Fibroblast of skin of right quadriceps (primary cell): Measurements from ENCODE around the gene NGB.
"Not testable (repeated sequence)": the region's sequence is repeated elsewhere in the genome, so short reads cannot be mapped to it uniquely, and the experiment has no call there.

Experiments
- DNase-seq: peaks from one replicate; pipeline ENCODE4 v3.0.0-alpha.2; 2013

The NGB gene

DNA sequence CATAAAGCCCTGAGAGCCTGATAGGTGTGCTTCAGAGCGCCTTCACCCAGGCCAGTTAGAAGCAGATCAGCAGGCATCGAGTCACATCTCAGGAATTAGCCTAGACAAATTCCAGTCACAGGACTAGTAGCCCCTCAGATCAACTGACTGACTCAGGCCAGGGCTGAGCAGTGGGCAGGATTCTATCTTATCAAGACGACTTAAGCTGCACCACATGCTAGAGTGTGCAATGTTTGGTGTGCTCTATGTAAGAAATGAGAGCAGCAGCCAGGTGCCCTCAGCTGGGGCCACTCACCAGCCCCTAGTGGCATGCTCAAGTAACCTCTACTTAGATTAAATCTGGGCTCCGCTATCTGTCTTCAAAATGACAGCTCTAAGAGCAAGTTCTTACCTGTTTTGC, 19.7 kb upstream of the NGB start:
- DNase-seq: peak; percentile 21

- DNase-seq: no peak
Observed at GRCh38 chr14:77286576-77286975, 15.6 kb upstream of the NGB start.

GRCh38 chr14:77284466-77284865, 13.5 kb upstream of the NGB start:
- DNase-seq: no peak

GRCh38 chr14:77284066-77284465, 13.1 kb upstream of the NGB start:
- no peak for DNase-seq

DNA sequence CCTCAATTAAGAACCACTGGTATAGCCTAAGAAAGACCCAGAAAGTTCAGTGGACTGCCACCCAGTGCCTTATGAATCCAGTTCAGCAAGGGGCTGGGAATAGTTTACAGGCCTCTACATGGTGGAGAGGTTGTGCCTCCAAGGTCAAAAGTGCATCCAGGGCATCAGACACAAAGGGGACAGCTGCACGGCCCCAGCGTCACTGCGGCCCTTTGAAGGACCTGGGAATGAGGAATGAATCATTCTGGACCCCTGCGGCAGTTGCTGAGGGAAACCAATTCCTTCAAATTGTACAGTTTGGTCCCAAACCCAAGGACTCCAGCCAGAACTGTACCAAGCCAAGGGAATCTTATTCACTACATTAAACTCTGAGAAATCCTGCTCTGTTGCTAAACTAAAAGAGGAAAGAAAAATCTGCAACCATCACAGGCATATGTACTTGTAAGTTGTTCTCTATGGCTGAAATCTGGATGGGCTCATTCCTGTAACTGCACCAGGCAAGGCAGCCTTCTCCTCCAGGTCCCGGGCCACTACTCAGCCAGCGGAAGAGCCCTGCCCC, 10.9 kb upstream of the NGB start:
- no peak for DNase-seq

GRCh38 chr14:77280921-77281320, 9.9 kb upstream of the NGB start:
- DNase-seq: not testable (repeated sequence)

- no peak for DNase-seq
Observed at GRCh38 chr14:77279719-77280118, 8.7 kb upstream of the NGB start.

DNA sequence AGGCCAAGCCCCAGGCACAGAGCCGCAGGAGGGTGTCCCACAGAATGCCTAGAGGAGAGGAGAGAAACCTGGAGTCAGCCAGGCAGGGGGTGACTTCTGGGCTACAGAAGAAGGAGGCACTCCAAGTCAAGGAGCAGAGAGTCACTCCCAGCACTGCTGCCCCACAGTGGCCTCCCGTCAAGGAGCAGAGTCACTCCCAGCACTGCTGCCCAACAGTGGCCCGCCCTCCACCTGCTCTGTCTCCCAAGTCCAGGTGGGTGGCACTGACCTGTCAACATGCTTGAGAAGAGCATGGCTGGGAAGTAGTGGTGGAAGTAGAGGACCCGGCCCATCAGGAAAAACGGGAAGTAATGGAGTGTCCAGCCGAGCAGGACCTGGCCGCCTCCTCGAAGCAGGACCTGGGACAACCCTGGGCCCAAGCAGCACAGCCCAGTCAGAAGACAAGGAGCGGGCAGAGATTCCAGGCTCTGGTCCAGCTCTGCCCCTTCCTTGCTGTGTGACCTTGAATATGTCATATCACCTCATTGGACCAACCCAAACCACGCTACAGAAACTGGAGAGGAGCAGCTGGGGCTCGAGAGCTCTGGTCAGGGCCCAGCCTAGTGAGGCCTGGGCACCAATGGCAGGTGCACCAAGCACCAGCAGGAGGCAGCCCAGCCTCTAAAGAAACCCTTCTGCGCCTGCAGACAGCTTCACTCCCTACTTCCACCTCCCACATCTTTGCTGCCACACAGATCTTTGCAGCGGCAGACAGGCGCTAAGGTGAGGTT, 7.6 kb upstream of the NGB start:
- no peak for DNase-seq

- no peak for DNase-seq
Observed at GRCh38 chr14:77276959-77277358, 6.0 kb upstream of the NGB start.

- DNase-seq: no peak
Observed at GRCh38 chr14:77276295-77276935, 5.4 kb upstream of the NGB start.

GRCh38 chr14:77275601-77276017, 4.6 kb upstream of the NGB start:
- no peak for DNase-seq

GRCh38 chr14:77275041-77275580, 4.1 kb upstream of the NGB start:
- DNase-seq: no peak

- no peak for DNase-seq
Observed at GRCh38 chr14:77273796-77274195, 2.8 kb upstream of the NGB start.

GRCh38 chr14:77272261-77272660, 1.3 kb upstream of the NGB start:
- DNase-seq: no peak

GRCh38 chr14:77270361-77271112, 469 bp downstream of the NGB start:
- DNase-seq: no peak

DNA sequence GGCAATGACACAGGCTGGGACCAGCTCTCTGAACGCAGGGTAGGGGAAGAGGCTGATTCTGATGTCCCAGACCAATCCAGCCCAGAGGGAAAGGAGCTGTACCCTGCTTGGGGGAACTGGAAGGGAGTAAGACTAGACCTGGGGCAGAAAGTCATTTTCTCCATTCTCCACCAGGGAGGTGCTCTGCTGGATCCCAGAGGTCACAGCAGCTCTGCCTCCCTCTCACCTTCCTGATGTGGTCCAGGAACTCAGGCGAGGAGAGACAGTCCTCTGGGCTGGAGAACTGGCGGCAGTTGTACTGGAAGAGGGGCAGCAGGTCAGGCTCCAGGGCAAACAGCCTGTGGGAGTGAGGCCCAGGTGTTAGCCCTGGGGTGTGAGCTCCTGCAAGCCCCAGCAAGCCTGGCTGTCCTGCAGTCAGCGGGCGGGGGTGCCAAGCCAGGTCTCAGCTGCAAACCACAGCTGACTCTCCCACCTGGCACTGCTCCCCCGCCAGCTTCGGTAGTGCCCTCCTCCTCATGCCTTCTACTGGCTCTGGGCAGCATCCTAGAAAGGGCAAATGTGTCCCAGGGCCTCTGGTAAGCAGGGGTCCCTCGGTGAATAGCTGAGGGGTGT, 1.9 kb downstream of the NGB start:
- DNase-seq: no peak

- DNase-seq: no peak
Observed at GRCh38 chr14:77267937-77268699, 2.9 kb downstream of the NGB start.

DNA sequence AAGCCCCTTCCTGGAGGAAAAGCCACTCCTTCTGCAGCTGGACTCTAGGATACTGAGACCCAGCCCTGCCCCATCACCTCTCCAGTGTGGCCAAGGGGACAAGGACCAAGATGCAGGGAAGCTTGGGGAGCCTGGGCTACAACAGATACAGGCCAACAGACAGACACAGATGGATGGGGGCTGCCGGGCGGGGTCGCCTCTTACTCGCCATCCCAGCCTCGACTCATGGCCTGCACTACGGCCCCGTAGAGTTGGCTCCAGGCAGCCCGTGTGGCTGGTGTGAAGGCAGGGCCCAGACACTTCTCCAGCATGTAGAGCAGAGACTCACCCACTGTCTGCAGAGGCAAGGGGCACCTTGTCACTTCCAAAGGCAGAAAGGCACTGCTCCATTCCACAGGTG, 4.7 kb downstream of the NGB start:
- no peak for DNase-seq

- no peak for DNase-seq
Observed at GRCh38 chr14:77265561-77266335, 5.3 kb downstream of the NGB start.

GRCh38 chr14:77265187-77265515, 5.9 kb downstream of the NGB start:
- no peak for DNase-seq

DNA sequence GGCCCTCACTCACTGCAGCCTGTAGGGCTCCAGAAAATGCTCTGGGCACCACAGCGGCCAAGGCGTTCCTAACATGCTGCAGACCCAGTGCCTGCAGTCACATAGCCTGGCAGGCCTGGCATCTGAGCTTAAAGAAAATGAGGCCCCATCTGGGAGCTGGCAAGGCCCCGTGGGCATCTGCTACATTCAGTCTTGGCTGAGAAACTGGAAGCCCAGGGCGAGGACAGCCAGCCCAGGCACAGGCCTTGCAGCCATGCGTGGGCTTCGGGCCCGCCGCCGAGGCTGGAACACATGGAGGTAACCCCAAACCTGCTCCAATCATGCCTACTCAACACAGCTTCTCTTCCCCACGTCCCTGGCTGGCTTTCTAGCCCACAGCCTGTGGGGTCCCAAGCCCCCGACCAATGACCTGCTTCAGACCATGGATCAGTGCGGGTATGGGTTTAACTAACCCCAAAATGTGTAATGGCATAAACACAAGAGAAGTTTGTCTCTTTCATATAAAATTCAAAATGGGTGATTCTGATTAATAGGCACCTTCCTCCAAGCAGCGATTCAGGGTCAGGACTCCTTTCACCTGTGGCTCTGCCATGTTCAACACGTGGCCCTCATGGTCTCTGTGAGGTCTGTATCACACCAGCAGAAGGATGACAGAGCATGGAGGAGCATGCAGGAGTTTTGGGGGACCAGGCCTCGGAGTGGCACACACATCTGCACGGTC, 6.4 kb downstream of the NGB start:
- DNase-seq: no peak
